ENCODE results near the gene LRMDA. TPM values are rescaled to one million over a fixed set of nuclear protein-coding genes. Genes with fewer than 3 reads are reported as not detected.

LRMDA gene
- polyA plus RNA-seq, 1 donor from 2014 or later, result not detected

GRCh38 chr10:75477680-75478079, 46.3 kb downstream of the LRMDA start:
- H3K9me3 Mint-ChIP-seq, result peaks cover 0 to 4% (median 0%) of the 10 kb centered on the region in 3 donors
- no peak overlapping the region for H3K4me3 Mint-ChIP-seq
- no peaks in the 10 kb centered on the region for H3K36me3 Mint-ChIP-seq
- no peaks in the 10 kb centered on the region for H3K4me1 Mint-ChIP-seq
- H3K27ac Mint-ChIP-seq, result no peak overlapping the region
- no peaks in the 10 kb centered on the region for H3K27me3 Mint-ChIP-seq

GRCh38 chr10:75480374-75480773, 49.0 kb downstream of the LRMDA start:
- Mint-ChIP-seq H3K36me3 (no peaks in the 10 kb centered on the region), H3K4me1 (no peaks in the 10 kb centered on the region), H3K9me3 (no peaks in the 10 kb centered on the region), H3K4me3 (no peak overlapping the region), H3K27ac (no peak overlapping the region), H3K27me3 (no peaks in the 10 kb centered on the region)

- no peak overlapping the region for H3K4me3 Mint-ChIP-seq
- no peaks in the 10 kb centered on the region for H3K27me3 Mint-ChIP-seq
- no peaks in the 10 kb centered on the region for H3K36me3 Mint-ChIP-seq
- no peaks in the 10 kb centered on the region for H3K9me3 Mint-ChIP-seq
- H3K4me1 Mint-ChIP-seq, result no peaks in the 10 kb centered on the region
- H3K27ac Mint-ChIP-seq, result no peak overlapping the region
Observed at GRCh38 chr10:75483188-75483587, 51.8 kb downstream of the LRMDA start.

DNA sequence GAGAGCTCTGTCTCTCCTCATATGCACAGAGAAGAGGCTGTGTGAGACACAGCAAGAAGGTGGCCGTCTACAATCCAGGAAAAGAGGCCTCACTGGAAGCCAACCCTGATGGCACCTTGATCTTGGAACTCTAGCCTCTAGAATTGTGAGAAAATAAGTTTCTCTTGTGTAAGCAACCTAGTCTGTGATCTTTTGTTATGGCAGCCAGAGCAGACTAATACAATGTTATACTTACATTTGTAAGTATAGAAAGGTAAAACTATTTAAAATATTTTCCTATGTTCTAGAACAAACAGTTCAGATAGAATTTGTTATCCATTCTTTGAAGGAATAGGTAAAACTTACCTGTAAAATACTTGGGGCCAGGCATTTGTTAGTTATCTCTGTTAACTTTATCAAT, 53.3 kb downstream of the LRMDA start:
- Mint-ChIP-seq H3K27ac (no peak overlapping the region), H3K27me3 (no peaks in the 10 kb centered on the region), H3K4me1 (no peaks in the 10 kb centered on the region), H3K4me3 (no peak overlapping the region), H3K36me3 (no peaks in the 10 kb centered on the region), H3K9me3 (no peaks in the 10 kb centered on the region)

DNA sequence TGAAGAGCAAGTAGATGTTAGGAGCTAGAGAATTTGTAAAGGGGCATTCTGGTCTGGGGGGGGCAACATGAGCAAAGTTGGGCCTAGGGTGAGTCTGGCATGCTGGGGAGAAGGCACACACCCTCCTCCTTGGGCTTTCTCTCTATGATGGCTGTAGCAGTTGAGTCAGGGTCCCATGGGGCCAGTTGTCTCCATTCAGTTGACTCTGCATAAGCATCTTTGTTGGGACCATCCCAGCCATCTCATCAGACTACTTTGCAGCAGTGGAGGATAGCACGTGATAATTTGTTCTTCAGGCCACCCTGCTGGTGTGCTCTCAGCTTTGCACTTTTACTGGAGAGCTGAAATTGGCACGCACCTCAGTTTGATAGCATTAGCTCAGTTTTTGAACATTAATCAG, 55.2 kb downstream of the LRMDA start:
- Mint-ChIP-seq H3K27ac (no peak overlapping the region), H3K4me3 (no peak overlapping the region), H3K4me1 (no peaks in the 10 kb centered on the region), H3K27me3 (no peaks in the 10 kb centered on the region), H3K36me3 (no peaks in the 10 kb centered on the region), H3K9me3 (no peaks in the 10 kb centered on the region)

GRCh38 chr10:75487087-75487754, 55.8 kb downstream of the LRMDA start:
- Mint-ChIP-seq H3K4me1 (no peaks in the 10 kb centered on the region), H3K36me3 (no peaks in the 10 kb centered on the region), H3K4me3 (no peak overlapping the region), H3K27ac (no peak overlapping the region), H3K9me3 (no peaks in the 10 kb centered on the region), H3K27me3 (no peaks in the 10 kb centered on the region)

DNA sequence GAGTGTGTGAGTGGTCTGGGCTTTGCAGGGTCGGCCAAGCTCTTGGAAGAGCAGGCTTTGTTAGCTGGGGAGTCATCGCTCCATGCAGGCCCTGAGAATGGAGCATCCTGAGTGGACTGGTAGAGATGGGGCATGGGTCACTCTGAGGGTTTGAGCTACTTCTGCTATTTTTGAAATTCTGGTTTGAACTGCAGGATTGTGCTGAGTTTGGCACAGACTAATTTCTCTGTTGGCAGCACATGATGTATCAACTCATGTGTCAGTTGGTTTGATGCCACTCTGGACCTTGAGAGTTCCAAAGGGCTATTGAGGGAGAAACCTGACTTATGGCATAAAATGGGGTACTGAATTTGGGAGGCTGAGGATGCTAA, 56.3 kb downstream of the LRMDA start:
- Mint-ChIP-seq H3K9me3 (no peaks in the 10 kb centered on the region), H3K4me1 (no peaks in the 10 kb centered on the region), H3K27ac (no peak overlapping the region), H3K36me3 (no peaks in the 10 kb centered on the region), H3K27me3 (no peaks in the 10 kb centered on the region), H3K4me3 (no peak overlapping the region)

DNA sequence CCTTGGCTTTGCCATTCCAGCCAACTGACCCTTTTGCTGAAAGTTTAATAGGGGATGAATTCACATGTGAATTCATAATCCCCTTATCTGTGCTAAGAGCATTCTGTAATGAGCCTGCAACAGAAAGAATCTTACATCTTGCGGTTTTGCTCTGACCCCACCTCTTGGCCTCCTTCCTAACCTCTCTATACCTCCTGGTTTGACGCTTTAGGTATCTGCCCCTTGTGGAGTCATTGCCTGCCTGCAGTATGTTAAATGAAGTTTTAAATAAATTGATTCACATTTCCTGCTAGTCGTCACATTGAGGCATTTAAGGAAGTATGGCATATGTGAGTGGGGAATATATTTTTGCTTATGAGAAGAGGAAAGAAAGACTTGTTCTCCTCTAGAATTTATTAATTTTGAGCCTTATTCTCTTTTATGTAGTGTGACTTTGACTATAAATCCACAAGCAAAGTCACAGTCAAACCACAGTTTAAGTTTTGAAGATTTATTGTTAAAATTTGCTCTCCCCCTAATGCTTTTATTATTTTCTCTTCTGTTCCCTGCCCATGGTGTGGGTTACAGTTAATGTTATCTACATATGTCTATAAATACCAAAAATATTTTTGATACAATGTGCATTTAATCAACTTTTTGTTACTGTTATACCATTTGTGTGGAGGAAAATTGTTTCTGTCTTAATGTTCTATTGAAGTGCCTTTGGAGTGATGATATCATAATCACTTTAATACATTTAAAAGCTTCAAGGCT, 60.9 kb downstream of the LRMDA start:
- Mint-ChIP-seq H3K4me3 (no peak overlapping the region), H3K4me1 (no peaks in the 10 kb centered on the region), H3K36me3 (no peaks in the 10 kb centered on the region), H3K9me3 (no peaks in the 10 kb centered on the region), H3K27me3 (no peaks in the 10 kb centered on the region), H3K27ac (no peak overlapping the region)

DNA sequence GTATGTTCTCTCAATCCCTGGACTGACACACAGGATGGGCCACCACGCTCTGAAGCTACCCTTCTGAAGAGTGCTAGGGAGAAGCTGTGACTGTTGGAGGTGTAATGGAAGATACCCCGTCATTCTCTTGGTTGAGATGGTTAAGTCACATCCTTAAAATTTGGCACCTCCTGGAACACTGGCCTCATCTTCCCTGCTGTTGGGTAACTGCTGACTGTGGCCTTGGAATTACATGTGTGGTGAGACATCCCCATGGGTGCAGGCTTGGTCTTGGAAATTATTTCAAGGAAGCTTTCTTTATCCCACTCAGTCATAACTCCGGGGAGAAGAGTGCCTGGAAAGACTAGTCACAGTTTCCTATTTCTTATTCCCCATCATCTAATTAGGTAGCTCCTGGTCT, 62.0 kb downstream of the LRMDA start:
- Mint-ChIP-seq H3K36me3 (no peaks in the 10 kb centered on the region), H3K27ac (no peak overlapping the region), H3K4me1 (no peaks in the 10 kb centered on the region), H3K4me3 (no peak overlapping the region), H3K27me3 (peaks cover 2% of the 10 kb centered on the region), H3K9me3 (peaks cover 0 to 1% (median 0%) of the 10 kb centered on the region in 3 donors)

DNA sequence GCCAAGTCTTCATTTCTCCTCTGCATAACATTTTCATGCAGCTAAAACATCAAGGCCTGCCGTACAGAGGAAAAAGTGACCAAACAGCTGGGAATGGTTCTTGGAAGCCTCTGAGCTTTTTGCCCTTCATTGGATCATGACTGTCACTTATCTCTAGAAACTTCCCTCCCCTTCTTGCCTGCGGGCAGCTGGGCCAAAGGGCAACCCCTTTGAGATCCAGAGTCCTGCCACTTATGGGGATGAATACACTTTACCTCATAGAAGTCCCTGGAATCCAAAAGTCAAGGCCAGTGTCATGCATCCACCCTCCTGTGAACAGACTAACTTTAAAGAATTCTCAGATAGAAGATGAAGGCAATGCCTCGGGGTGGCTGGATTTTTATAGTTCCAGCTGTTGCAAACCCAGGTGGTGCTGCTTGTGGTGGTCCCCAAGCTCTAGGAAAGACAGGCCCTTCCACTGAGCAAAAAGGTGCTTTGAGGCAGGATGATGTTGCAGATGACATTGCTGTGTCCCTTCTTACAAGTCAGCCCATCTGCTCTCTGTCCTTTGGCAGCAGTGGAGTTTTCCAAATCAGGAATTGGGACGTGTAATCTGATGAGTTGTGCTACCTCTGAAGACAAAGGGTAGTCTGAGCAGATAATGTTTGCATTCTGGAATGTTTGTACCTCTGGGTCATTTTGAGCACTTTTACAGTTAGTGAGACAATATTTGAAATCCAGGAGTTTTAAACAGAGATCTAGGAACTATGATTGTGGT, 64.2 kb downstream of the LRMDA start:
- Mint-ChIP-seq H3K9me3 (peaks cover 0 to 2% (median 0%) of the 10 kb centered on the region in 3 donors), H3K36me3 (no peaks in the 10 kb centered on the region), H3K27me3 (peaks cover 6% of the 10 kb centered on the region), H3K4me1 (no peaks in the 10 kb centered on the region), H3K27ac (no peak overlapping the region), H3K4me3 (no peak overlapping the region)

DNA sequence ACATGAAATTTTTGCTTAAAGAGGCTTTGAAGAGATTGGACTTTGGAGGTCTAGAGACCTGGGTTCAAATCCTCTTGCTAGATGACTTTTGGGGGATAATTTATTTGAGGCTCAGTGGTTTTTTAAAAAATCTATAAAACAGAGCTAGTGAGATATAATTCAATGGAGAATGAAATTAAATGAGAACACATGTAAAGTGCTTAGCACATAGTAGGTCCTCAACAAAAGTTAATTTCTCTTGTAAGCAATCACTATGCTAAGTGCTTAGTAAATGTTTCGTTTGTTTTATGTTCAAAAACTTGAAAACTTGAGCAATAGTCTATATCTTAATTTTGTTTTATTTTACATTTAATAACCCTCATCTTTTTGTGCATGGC, 64.8 kb downstream of the LRMDA start:
- H3K36me3 Mint-ChIP-seq, result no peaks in the 10 kb centered on the region
- H3K4me3 Mint-ChIP-seq, result no peak overlapping the region
- H3K9me3 Mint-ChIP-seq, result peaks cover 0 to 2% (median 0%) of the 10 kb centered on the region in 3 donors

GRCh38 chr10:75497997-75498883, 66.8 kb downstream of the LRMDA start:
- Mint-ChIP-seq H3K27me3 (peaks cover 6% of the 10 kb centered on the region), H3K4me3 (no peak overlapping the region), H3K4me1 (no peaks in the 10 kb centered on the region), H3K27ac (no peak overlapping the region), H3K9me3 (peaks cover 0 to 2% (median 0%) of the 10 kb centered on the region in 3 donors), H3K36me3 (no peaks in the 10 kb centered on the region)

More for the DNA sequence above, 64.8 kb downstream of the LRMDA start:
- Mint-ChIP-seq H3K4me1 (no peaks in the 10 kb centered on the region), H3K27me3 (peaks cover 6% of the 10 kb centered on the region), H3K27ac (no peak overlapping the region)

DNA sequence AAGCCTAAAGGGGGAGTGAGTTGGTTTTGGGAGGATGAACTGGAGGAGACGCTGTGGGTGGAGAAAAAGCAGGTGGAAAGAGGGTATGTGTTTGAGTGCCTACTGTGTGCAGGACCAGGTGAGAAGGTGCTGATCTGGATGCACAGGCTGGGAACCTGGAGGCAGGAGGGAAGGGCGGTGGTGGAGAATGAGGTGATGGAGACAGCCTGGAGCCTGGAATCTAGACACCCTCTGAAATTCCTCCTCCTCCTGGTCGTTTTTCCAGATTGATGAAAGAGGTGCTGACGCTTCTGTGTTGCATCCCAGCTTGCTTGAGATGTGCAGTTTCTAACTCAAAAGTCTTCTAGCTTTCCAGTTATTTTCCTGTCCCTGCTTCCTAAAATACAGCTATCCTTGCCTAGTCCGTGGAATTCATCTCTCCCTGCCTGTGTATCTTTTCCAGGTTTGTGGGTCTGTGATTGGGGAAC, 67.5 kb downstream of the LRMDA start:
- no peak overlapping the region for H3K27ac Mint-ChIP-seq
- H3K4me1 Mint-ChIP-seq, result no peaks in the 10 kb centered on the region
- H3K27me3 Mint-ChIP-seq, result peaks cover 6% of the 10 kb centered on the region
- H3K9me3 Mint-ChIP-seq, result peaks cover 0 to 2% (median 0%) of the 10 kb centered on the region in 3 donors
- H3K36me3 Mint-ChIP-seq, result no peaks in the 10 kb centered on the region
- no peak overlapping the region for H3K4me3 Mint-ChIP-seq

- no peak overlapping the region for H3K27ac Mint-ChIP-seq
- no peaks in the 10 kb centered on the region for H3K4me1 Mint-ChIP-seq
Observed at GRCh38 chr10:75499556-75500160, 68.2 kb downstream of the LRMDA start.

More at GRCh38 chr10:75499556-75500160, 68.2 kb downstream of the LRMDA start:
- Mint-ChIP-seq H3K4me3 (no peak overlapping the region), H3K27me3 (peaks cover 6% of the 10 kb centered on the region), H3K9me3 (peaks cover 0 to 2% (median 0%) of the 10 kb centered on the region in 3 donors), H3K36me3 (no peaks in the 10 kb centered on the region)

Data from IgD-negative memory B cell (primary cell).